CD4-positive, alpha-beta T cell (primary cell): ENCODE results near the gene FUBP1. TPM values are rescaled to one million over a fixed set of nuclear protein-coding genes. Genes with fewer than 3 reads are reported as not detected.

Experiments
- ATAC-seq: fragments of 200-7000 bp; cut with Tn5 transposase; one replicate; pipeline ENCODE4 v1.10.0; 2022; ENCODE audit warnings: mild to moderate bottlenecking; ENCODE audit not compliant: poor library complexity
- CTCF ChIA-PET: fragments of 350-600 bp; sonication (Branson Sonifier 250); formaldehyde crosslinking; loops from one replicate; lab custom pipeline; 2021; ENCODE audit warnings: antibody characterized with exemption, inconsistent platforms; lab: Charles Lee
- POLR2A ChIA-PET: fragments of 350-600 bp; sonication (Branson Sonifier 250); formaldehyde crosslinking; loops from one replicate; lab custom pipeline; 2021; ENCODE audit warnings: antibody characterized with exemption, inconsistent platforms; lab: Charles Lee
- DNase-seq, 14 experiments: peaks; one replicate each; pipeline ENCODE4 v3.0.0-alpha.2; 2013 to 2020; ENCODE audit warnings: mixed read lengths in 2 of 14
- H3K27ac ChIP-seq, 2 donors: one replicate each; pipeline versions ENCODE4 v1.5.1 to v1.7.0; 2013; ENCODE audit warnings: low read length in 2 of 2, low read depth in 1 of 2, mild to moderate bottlenecking in 1 of 2
- H3K27me3 ChIP-seq, 2 experiments: 1 replicate in 1 of 2; 2 replicates in 1 of 2; pipeline versions ENCODE4 v1.6.1 to v1.7.0; 2013; ENCODE audit warnings: low read length in 2 of 2, control low read depth in 1 of 2, mild to moderate bottlenecking in 1 of 2, moderate library complexity in 1 of 2; ENCODE audit not compliant: insufficient read depth in 2 of 2, control insufficient read depth in 1 of 2
- H3K36me3 ChIP-seq: one replicate; pipeline ENCODE4 v1.6.1; 2013; ENCODE audit warnings: low read length, control low read depth; ENCODE audit not compliant: insufficient read depth
- H3K4me1 ChIP-seq: one replicate; pipeline ENCODE4 v1.6.1; 2013; ENCODE audit warnings: low read length, control low read depth; ENCODE audit not compliant: insufficient read depth
- H3K4me3 ChIP-seq: one replicate; pipeline ENCODE4 v1.5.1; 2013; ENCODE audit warnings: mild to moderate bottlenecking, low read length, moderate library complexity
- H3K9me3 ChIP-seq, 2 experiments: 1 replicate in 1 of 2; 2 replicates in 1 of 2; pipeline versions ENCODE4 v1.6.1 to v1.7.0; 2013; ENCODE audit warnings: low read length in 2 of 2, mild to moderate bottlenecking in 2 of 2, control low read depth in 1 of 2, moderate library complexity in 1 of 2; ENCODE audit not compliant: control insufficient read depth in 1 of 2, insufficient read depth in 1 of 2
- H3K27ac Mint-ChIP-seq: one replicate; pipeline ENCODE4 v1.8.0; 2020; ENCODE audit warnings: mixed read lengths
- H3K27me3 Mint-ChIP-seq: one replicate; pipeline ENCODE4 v1.8.0; 2021; ENCODE audit warnings: mixed read lengths
- H3K36me3 Mint-ChIP-seq: one replicate; pipeline ENCODE4 v1.8.0; 2021; ENCODE audit warnings: low read depth, mixed read lengths
- H3K4me1 Mint-ChIP-seq: one replicate; pipeline ENCODE4 v1.8.0; 2021; ENCODE audit warnings: low read depth, mixed read lengths
- H3K4me3 Mint-ChIP-seq: one replicate; pipeline ENCODE4 v1.8.0; 2020; ENCODE audit warnings: mild to moderate bottlenecking, mixed read lengths
- H3K9me3 Mint-ChIP-seq: one replicate; pipeline ENCODE4 v1.8.0; 2020; ENCODE audit warnings: mixed read lengths
- intact Hi-C, 2 experiments: fragments of 100-400 bp; cut with DNase I in 1 of 2; cut with micrococcal nuclease in 1 of 2; formaldehyde crosslinking; loops; one replicate each; pipeline versions ENCODE4 v1.15.1 to v1.9.0; 2023 to 2025; cut with DNase I, micrococcal nuclease
- total RNA-seq, 174 experiments: library from RNA in 2 of 174; stranded (reverse) in 2 of 174; gene quantifications; one replicate each; pipeline ENCODE4 v1.2.3 and lab custom pipeline; 2021 to 2026
- TF ChIP-seq, protein P1 (sequence below): fragments of 200-600 bp; IDR thresholded peaks from one replicate; pipeline ENCODE4 v1.8.0; 2022; ENCODE audit warnings: antibody characterized with exemption, mild to moderate bottlenecking

Gene FUBP1
- total RNA-seq, 2 experiments from 2014 or later: 196 to 202 TPM

- no peak for ATAC-seq
- peaks cover 73% of the 10 kb centered on the region for H3K36me3 Mint-ChIP-seq
- TF ChIP-seq, protein P1, sequence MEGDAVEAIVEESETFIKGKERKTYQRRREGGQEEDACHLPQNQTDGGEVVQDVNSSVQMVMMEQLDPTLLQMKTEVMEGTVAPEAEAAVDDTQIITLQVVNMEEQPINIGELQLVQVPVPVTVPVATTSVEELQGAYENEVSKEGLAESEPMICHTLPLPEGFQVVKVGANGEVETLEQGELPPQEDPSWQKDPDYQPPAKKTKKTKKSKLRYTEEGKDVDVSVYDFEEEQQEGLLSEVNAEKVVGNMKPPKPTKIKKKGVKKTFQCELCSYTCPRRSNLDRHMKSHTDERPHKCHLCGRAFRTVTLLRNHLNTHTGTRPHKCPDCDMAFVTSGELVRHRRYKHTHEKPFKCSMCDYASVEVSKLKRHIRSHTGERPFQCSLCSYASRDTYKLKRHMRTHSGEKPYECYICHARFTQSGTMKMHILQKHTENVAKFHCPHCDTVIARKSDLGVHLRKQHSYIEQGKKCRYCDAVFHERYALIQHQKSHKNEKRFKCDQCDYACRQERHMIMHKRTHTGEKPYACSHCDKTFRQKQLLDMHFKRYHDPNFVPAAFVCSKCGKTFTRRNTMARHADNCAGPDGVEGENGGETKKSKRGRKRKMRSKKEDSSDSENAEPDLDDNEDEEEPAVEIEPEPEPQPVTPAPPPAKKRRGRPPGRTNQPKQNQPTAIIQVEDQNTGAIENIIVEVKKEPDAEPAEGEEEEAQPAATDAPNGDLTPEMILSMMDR: no peak
- CTCF ChIA-PET: no interaction called here
- H3K4me1 ChIP-seq: no peaks in the 10 kb centered on the region
- H3K4me3 ChIP-seq: no peak overlapping the region
- H3K4me1 Mint-ChIP-seq: peaks cover 23% of the 10 kb centered on the region
- no peak for DNase-seq
- no peaks in the 10 kb centered on the region for H3K27me3 ChIP-seq
- H3K36me3 ChIP-seq: peaks cover 71% of the 10 kb centered on the region
- no peaks in the 10 kb centered on the region for H3K9me3 ChIP-seq
- POLR2A ChIA-PET: no interaction called here
- H3K27me3 Mint-ChIP-seq: no peaks in the 10 kb centered on the region
- intact Hi-C loops: no loop called here
- H3K27ac ChIP-seq: no peak overlapping the region
- no peak overlapping the region for H3K4me3 Mint-ChIP-seq
- no peak overlapping the region for H3K27ac Mint-ChIP-seq
- H3K9me3 Mint-ChIP-seq: no peaks in the 10 kb centered on the region
Measured at GRCh38 chr1:77945345-77945744, 33.5 kb downstream of the FUBP1 start.

DNA sequence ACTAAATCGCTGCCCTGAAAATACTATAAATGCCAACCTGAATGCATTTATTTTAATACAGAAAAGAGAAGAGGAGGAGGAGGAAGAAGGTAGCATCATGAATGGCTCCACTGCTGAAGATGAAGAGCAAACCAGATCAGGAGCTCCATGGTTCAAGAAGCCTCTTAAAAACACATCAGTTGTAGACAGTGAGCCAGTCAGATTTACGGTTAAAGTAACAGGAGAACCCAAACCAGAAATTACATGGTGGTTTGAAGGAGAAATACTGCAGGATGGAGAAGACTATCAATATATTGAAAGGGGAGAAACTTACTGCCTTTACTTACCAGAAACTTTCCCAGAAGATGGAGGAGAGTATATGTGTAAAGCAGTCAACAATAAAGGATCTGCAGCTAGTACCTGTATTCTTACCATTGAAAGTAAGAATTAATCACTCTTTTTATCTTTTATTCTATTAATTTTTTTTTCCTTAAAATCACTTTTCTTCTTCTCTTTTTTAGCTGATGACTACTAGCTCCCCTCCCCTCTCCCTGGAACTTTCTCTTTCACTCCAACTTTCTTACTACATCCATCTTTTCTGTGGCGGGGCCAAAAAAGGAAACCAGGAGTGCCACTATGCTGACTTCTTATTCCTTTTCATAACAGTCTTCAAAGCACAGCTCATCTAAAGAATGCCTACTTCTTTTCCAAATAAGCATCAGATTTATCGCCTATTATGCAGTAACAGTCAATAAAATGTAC, 36.3 kb downstream of the FUBP1 start:
- Mint-ChIP-seq H3K27ac (peak overlapping the region; percentile 49), H3K27me3 (no peaks in the 10 kb centered on the region), H3K9me3 (no peaks in the 10 kb centered on the region), H3K4me3 (no peak overlapping the region), H3K4me1 (peaks cover 11% of the 10 kb centered on the region), H3K36me3 (peaks cover 50% of the 10 kb centered on the region)
- Histone ChIP-seq H3K4me1 (no peaks in the 10 kb centered on the region), H3K27ac (no peak overlapping the region), H3K4me3 (no peak overlapping the region), H3K36me3 (peaks cover 44% of the 10 kb centered on the region), H3K9me3 (no peaks in the 10 kb centered on the region), H3K27me3 (no peaks in the 10 kb centered on the region)
- DNase-seq (no peak), ATAC-seq (no peak)
- ChIA-PET CTCF (no interaction called here), POLR2A (interaction anchor here (0.6 to 0.9 kb wide), 2 partner anchors 36 to 77 kb away, joined by 4 read pairs; partner anchors contain the start of gene FUBP1)
- TF ChIP-seq, protein P1: no peak
- intact Hi-C loops: no loop called here

DNA sequence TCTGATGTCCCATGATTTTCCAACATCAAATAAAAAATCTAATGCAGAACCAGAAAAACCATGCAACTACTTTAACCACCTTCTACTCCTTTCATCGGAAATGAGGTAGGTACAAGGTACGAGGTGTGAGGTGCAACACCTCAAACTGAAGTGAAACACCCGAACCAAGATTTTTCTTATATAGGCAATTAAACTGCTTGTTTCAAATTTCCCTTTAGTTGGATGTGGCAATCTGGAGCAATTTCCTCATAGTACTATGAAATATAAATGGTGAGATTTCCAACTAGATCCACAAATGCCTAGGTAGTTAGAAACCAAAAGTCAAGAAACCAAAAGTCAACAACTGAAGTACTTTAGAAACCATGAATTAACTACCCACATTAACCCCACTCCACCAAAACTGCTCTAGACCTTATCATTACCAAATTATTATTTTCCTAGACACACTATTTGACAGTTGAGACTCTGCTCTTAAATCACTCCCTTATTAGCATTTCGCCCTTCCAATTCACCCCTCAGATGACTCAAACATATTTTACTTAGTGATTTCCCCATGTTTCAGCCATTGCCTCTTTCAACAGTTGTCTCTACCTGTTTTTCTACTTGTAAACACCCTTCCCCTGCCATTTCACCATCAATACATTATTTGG, 37.8 kb downstream of the FUBP1 start:
- H3K36me3 ChIP-seq: peaks cover 29% of the 10 kb centered on the region
- no peaks in the 10 kb centered on the region for H3K4me1 ChIP-seq
- H3K27me3 ChIP-seq: no peaks in the 10 kb centered on the region
- ChIA-PET POLR2A (no interaction called here), CTCF (no interaction called here)
- H3K9me3 ChIP-seq: no peaks in the 10 kb centered on the region
- intact Hi-C loops: no loop called here
- no peak for DNase-seq
- H3K27me3 Mint-ChIP-seq: no peaks in the 10 kb centered on the region
- peaks cover 6% of the 10 kb centered on the region for H3K4me1 Mint-ChIP-seq
- H3K4me3 ChIP-seq: no peak overlapping the region
- no peak for ATAC-seq
- H3K36me3 Mint-ChIP-seq: peaks cover 36% of the 10 kb centered on the region
- no peak overlapping the region for H3K27ac Mint-ChIP-seq
- TF ChIP-seq, protein P1: no peak
- no peak overlapping the region for H3K4me3 Mint-ChIP-seq
- no peaks in the 10 kb centered on the region for H3K9me3 Mint-ChIP-seq
- no peak overlapping the region for H3K27ac ChIP-seq
